IMR-90 (cell line): ENCODE data around the gene CRYAA. TPM values are rescaled to one million over a fixed set of nuclear protein-coding genes. Genes with fewer than 3 reads are reported as not detected.
"Not testable (repeated sequence)": the region's sequence is repeated elsewhere in the genome, so short reads cannot be mapped to it uniquely, and the experiment has no call there.

Experiments
- ATAC-seq: fragments of 200-7000 bp; cut with Tn5 transposase; 2 replicates; pipeline ENCODE4 v1.9.1; 2020; ENCODE audit warnings: low read depth, mild to moderate bottlenecking, moderate library complexity
- BruUV-seq: library from RNA; stranded (reverse); fragments of 400-500 nt; replicated peaks from 2 replicates; lab custom pipeline; 2021; lab: Mats Ljungman, UMichigan
- CTCF ChIA-PET: fragments of 300-600 bp; formaldehyde crosslinking; extraction: SDS; loops from one replicate; lab custom pipeline; 2021; ENCODE audit warnings: antibody characterized with exemption; lab: Yijun Ruan, JAX
- POLR2A ChIA-PET: fragments of 300-600 bp; sonication (Branson Sonifier 250); formaldehyde crosslinking; loops from one replicate; lab custom pipeline; 2022; ENCODE audit warnings: antibody characterized with exemption; ENCODE audit not compliant: unreplicated experiment; lab: Charles Lee
- DNase-seq: peaks from one replicate; pipeline ENCODE4 v3.0.0; 2013
- H2AFZ ChIP-seq: replicated peaks from 2 replicates; pipeline ENCODE3; 2013; ENCODE audit warnings: low read length, mild to moderate bottlenecking; ENCODE audit not compliant: poor library complexity
- H2AK5ac ChIP-seq: 2 replicates; pipeline ENCODE4 v1.6.1; 2013; ENCODE audit warnings: low read depth, low read length, inconsistent platforms
- H2AK9ac ChIP-seq: replicated peaks from 2 replicates; pipeline ENCODE3; 2013; ENCODE audit warnings: mild to moderate bottlenecking, low read depth, low read length, moderate library complexity; ENCODE audit not compliant: poor library complexity
- H2BK120ac ChIP-seq: 2 replicates; pipeline ENCODE4 v1.6.1; 2013; ENCODE audit warnings: low read depth, low read length, inconsistent platforms
- H2BK15ac ChIP-seq: 3 replicates; pipeline ENCODE4 v1.6.1; 2013; ENCODE audit warnings: low read depth, low read length, inconsistent platforms
- H2BK20ac ChIP-seq: 2 replicates; pipeline ENCODE4 v1.6.1; 2013; ENCODE audit warnings: low read depth, mild to moderate bottlenecking, inconsistent platforms, low read length, moderate library complexity
- H2BK5ac ChIP-seq: 2 replicates; pipeline ENCODE4 v1.6.1; 2013; ENCODE audit warnings: mild to moderate bottlenecking, low read depth, low read length, inconsistent platforms; ENCODE audit not compliant: poor library complexity, severe bottlenecking
- H3K14ac ChIP-seq: replicated peaks from 2 replicates; pipeline ENCODE4 v1.6.1; 2013; ENCODE audit warnings: low read depth, low read length, inconsistent platforms
- H3K18ac ChIP-seq: 2 replicates; pipeline ENCODE4 v1.6.1; 2013; ENCODE audit warnings: low read depth, low read length, control low read depth
- H3K23ac ChIP-seq: 2 replicates; pipeline ENCODE4 v1.6.1; 2013; ENCODE audit warnings: low read depth, low read length, inconsistent platforms
- H3K27ac ChIP-seq: 2 replicates; pipeline ENCODE4 v1.5.1; 2013; ENCODE audit warnings: mild to moderate bottlenecking, control low read depth, low read length; ENCODE audit not compliant: insufficient read depth
- H3K27me3 ChIP-seq: 2 replicates; pipeline ENCODE4 v1.6.1; 2013; ENCODE audit warnings: low read length; ENCODE audit not compliant: control insufficient read depth, insufficient read depth
- H3K36me3 ChIP-seq: 2 replicates; pipeline ENCODE4 v1.6.1; 2013; ENCODE audit warnings: low read length, mixed read lengths; ENCODE audit not compliant: control insufficient read depth, insufficient read depth
- H3K4ac ChIP-seq: 2 replicates; pipeline ENCODE4 v1.6.1; 2013; ENCODE audit warnings: low read depth, low read length, inconsistent platforms
- H3K4me1 ChIP-seq: 2 replicates; pipeline ENCODE4 v1.6.1; 2013; ENCODE audit warnings: low read length, mixed read lengths; ENCODE audit not compliant: control insufficient read depth, insufficient read depth
- H3K4me2 ChIP-seq: 2 replicates; pipeline ENCODE4 v1.6.1; 2013; ENCODE audit warnings: low read depth, mild to moderate bottlenecking, control low read depth, low read length, moderate library complexity
- H3K4me3 ChIP-seq: 2 replicates; pipeline ENCODE4 v1.5.1; 2013; ENCODE audit warnings: low read depth, mild to moderate bottlenecking, control low read depth, low read length, moderate library complexity; ENCODE audit not compliant: insufficient read depth
- H3K56ac ChIP-seq: 2 replicates; pipeline ENCODE4 v1.6.1; 2013; ENCODE audit warnings: low read length, inconsistent platforms; ENCODE audit not compliant: insufficient read depth; ENCODE audit errors: extremely low read depth
- H3K79me1 ChIP-seq, 2 experiments: 2 replicates each; pipeline ENCODE4 v1.6.1; 2013; ENCODE audit warnings: low read length in 2 of 2, inconsistent platforms in 1 of 2, low read depth in 1 of 2
- H3K9ac ChIP-seq: 2 replicates; pipeline ENCODE4 v1.6.1; 2013; ENCODE audit warnings: low read depth, low read length, control low read depth
- H3K9me1 ChIP-seq: 2 replicates; pipeline ENCODE4 v1.6.1; 2013; ENCODE audit warnings: low read length, inconsistent platforms; ENCODE audit not compliant: insufficient read depth
- H3K9me3 ChIP-seq: 2 replicates; pipeline ENCODE4 v1.6.1; 2013; ENCODE audit warnings: low read length; ENCODE audit not compliant: control insufficient read depth, insufficient read depth
- H4K20me1 ChIP-seq: 2 replicates; pipeline ENCODE4 v1.6.1; 2013; ENCODE audit warnings: low read length, inconsistent platforms; ENCODE audit not compliant: insufficient read depth
- H4K5ac ChIP-seq: 2 replicates; pipeline ENCODE4 v1.6.1; 2013; ENCODE audit warnings: mild to moderate bottlenecking, low read depth, low read length, control low read depth
- H4K8ac ChIP-seq, 2 experiments: 2 replicates each; pipeline ENCODE4 v1.6.1; 2013; ENCODE audit warnings: low read depth in 2 of 2, low read length in 2 of 2, control low read depth in 1 of 2, inconsistent platforms in 1 of 2
- H4K91ac ChIP-seq: 2 replicates; pipeline ENCODE4 v1.6.1; 2013; ENCODE audit warnings: low read depth, low read length, inconsistent platforms; ENCODE audit not compliant: insufficient read depth
- WGBS, 2 experiments: methylation state at CpG; one replicate each; pipeline versions ENCODE4 v1.1.5 to v1.1.7; 2013; ENCODE audit warnings: missing lambda C conversion rate in 2 of 2; ENCODE audit not compliant: insufficient read length in 1 of 2; ENCODE audit errors: extremely low coverage in 2 of 2; 5-methylcytosine and 5-hydroxymethylcytosine counted together
- dilution Hi-C: fragments of 300-500 bp; cut with HindIII; formaldehyde crosslinking; loops from one replicate; pipeline ENCODE4 v1.14.3; 2018; ENCODE audit warnings: low sequenced_read_pairs; ENCODE audit not compliant: unreplicated experiment
- in situ Hi-C: fragments of 300-500 bp; cut with MboI; formaldehyde crosslinking; loops from 3 replicates; pipeline ENCODE4 v1.14.3; 2019; ENCODE audit warnings: low sequenced_read_pairs, inconsistent platforms, mixed read lengths
- intact Hi-C: fragments of 100-400 bp; cut with micrococcal nuclease; formaldehyde crosslinking; loops from 2 replicates; pipeline ENCODE4 v1.10.0; 2022
- polyA plus RNA-seq, 3 experiments: library from polyadenylated mRNA; depleted of rRNA; stranded (reverse); fragments of >200 nt; gene quantifications; 2 replicates each; pipeline ENCODE4 v1.2.3, GENCODE V29; 2012; ENCODE audit warnings: low replicate concordance in 1 of 3
- total RNA-seq: library from RNA; depleted of rRNA; stranded (reverse); fragments of >200 nt; gene quantifications from 2 replicates; pipeline ENCODE4 v1.2.3, GENCODE V29; 2012

Gene CRYAA
- total and polyA plus RNA-seq, 2 of the 4 experiments (the other 2 are of a cell fraction): not detected

DNA sequence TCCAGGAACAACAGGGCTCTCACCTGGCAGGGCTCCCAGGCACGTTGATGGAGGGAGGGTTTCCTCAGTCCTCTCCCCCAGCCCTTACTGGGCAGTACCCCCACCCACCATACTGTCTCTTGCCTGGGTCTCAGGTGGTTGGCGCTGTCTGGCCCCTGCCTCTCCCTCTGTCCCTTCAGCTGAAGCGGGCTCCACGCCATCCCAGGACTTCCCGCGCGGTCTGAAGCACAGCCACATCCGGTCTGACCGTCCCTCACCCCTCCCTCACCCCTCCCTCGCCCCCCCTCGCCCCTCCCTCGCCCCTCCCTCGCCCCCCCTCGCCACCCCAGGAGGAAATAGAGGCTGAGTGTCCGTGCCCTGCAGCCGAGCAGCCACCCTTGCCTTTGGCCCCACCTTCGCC is 27.4 kb upstream of the CRYAA start:
- H3K56ac ChIP-seq, ATAC-seq, H3K4me2 ChIP-seq, dilution Hi-C loops, H3K27ac ChIP-seq, BruUV-seq, H3K4me3 ChIP-seq, CTCF ChIA-PET, intact Hi-C loops, H3K14ac ChIP-seq, H2BK15ac ChIP-seq, H4K8ac ChIP-seq, H3K79me1 ChIP-seq, in situ Hi-C loops, H3K36me3 ChIP-seq, H3K9ac ChIP-seq, H2BK20ac ChIP-seq, H2BK5ac ChIP-seq, H4K20me1 ChIP-seq, DNase-seq, H4K91ac ChIP-seq, H3K4me1 ChIP-seq, H2AK5ac ChIP-seq, H3K23ac ChIP-seq, H3K18ac ChIP-seq, H3K9me1 ChIP-seq, H3K4ac ChIP-seq, H2AFZ ChIP-seq, H3K27me3 ChIP-seq, H4K5ac ChIP-seq, H3K9me3 ChIP-seq, POLR2A ChIA-PET, H2BK120ac ChIP-seq, H2AK9ac ChIP-seq: not testable (repeated sequence)
- no CpG with 5 or more reads among the region's 17 CpGs for WGBS, 2 experiments

DNA sequence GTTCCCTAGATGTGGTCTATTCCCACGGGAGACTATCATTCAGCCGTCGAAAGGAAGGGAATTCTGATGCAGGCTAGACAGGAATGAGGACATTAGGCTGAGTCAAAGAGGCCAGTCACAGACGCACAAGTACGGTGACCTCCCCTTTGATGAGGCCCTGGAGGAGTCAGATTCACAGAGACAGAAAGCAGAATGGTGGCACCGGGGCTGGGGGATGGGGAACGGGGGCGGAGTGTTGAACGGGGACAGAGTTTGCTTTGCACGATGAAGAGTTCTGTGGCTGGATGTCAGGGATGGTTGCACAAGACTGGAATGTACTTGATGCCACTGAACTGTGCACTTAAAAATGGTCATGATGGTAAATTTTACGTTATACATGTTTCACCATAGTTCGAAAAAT is 22.2 kb upstream of the CRYAA start:
- H3K4me1 ChIP-seq, intact Hi-C loops, H3K4me3 ChIP-seq, H3K36me3 ChIP-seq, H2BK120ac ChIP-seq, H3K27ac ChIP-seq, H3K4ac ChIP-seq, H4K91ac ChIP-seq, H2AK9ac ChIP-seq, POLR2A ChIA-PET, H4K20me1 ChIP-seq, H3K79me1 ChIP-seq, H3K4me2 ChIP-seq, DNase-seq, H3K9me1 ChIP-seq, in situ Hi-C loops, H2AFZ ChIP-seq, BruUV-seq, H3K18ac ChIP-seq, CTCF ChIA-PET, H3K9me3 ChIP-seq, H2AK5ac ChIP-seq, H3K27me3 ChIP-seq, H4K8ac ChIP-seq, ATAC-seq, H3K9ac ChIP-seq, H2BK20ac ChIP-seq, H4K5ac ChIP-seq, H3K14ac ChIP-seq, H2BK15ac ChIP-seq, H3K23ac ChIP-seq, H2BK5ac ChIP-seq, H3K56ac ChIP-seq, dilution Hi-C loops: not testable (repeated sequence)
- no CpG with 5 or more reads among the region's 12 CpGs for WGBS, 2 experiments
